HL-60 (cell line): Measurements from ENCODE around the gene MRAP2.

Source experiments
- CTCF ChIP-seq: IDR thresholded peaks from one replicate; pipeline ENCODE4 v1.5.1; 2011; ENCODE audit warnings: low read length, control low read depth, inconsistent platforms; ENCODE audit not compliant: insufficient read depth
- GABPA ChIP-seq: IDR thresholded peaks from 2 replicates; pipeline ENCODE4 v1.6.1; 2012; ENCODE audit warnings: low read depth
- POLR2AphosphoS5 ChIP-seq: IDR thresholded peaks from 2 replicates; pipeline ENCODE4 v1.6.1; 2012; ENCODE audit warnings: low read depth
- SPI1 ChIP-seq: IDR thresholded peaks from 2 replicates; pipeline ENCODE4 v1.6.1; 2012; ENCODE audit warnings: low read depth, mild to moderate bottlenecking, borderline replicate concordance
- TF ChIP-seq, protein P1 (sequence below): IDR thresholded peaks from 2 replicates; pipeline ENCODE4 v1.6.1; 2012; ENCODE audit warnings: low read depth; ENCODE audit not compliant: insufficient replicate concordance

GRCh38 chr6:84103029-84103428 is 69.5 kb downstream of the MRAP2 start:
- TF ChIP-seq CTCF: no peak
- no peak for TF ChIP-seq POLR2AphosphoS5
- no peak for TF ChIP-seq SPI1
- TF ChIP-seq GABPA: no peak
- TF ChIP-seq, protein P1, sequence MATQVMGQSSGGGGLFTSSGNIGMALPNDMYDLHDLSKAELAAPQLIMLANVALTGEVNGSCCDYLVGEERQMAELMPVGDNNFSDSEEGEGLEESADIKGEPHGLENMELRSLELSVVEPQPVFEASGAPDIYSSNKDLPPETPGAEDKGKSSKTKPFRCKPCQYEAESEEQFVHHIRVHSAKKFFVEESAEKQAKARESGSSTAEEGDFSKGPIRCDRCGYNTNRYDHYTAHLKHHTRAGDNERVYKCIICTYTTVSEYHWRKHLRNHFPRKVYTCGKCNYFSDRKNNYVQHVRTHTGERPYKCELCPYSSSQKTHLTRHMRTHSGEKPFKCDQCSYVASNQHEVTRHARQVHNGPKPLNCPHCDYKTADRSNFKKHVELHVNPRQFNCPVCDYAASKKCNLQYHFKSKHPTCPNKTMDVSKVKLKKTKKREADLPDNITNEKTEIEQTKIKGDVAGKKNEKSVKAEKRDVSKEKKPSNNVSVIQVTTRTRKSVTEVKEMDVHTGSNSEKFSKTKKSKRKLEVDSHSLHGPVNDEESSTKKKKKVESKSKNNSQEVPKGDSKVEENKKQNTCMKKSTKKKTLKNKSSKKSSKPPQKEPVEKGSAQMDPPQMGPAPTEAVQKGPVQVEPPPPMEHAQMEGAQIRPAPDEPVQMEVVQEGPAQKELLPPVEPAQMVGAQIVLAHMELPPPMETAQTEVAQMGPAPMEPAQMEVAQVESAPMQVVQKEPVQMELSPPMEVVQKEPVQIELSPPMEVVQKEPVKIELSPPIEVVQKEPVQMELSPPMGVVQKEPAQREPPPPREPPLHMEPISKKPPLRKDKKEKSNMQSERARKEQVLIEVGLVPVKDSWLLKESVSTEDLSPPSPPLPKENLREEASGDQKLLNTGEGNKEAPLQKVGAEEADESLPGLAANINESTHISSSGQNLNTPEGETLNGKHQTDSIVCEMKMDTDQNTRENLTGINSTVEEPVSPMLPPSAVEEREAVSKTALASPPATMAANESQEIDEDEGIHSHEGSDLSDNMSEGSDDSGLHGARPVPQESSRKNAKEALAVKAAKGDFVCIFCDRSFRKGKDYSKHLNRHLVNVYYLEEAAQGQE: no peak
